DMS114 treated with DMSO at 0.1 percent for 48 hours (cell line): Measurements from ENCODE around the gene MAMDC4.

Experiments
- DNase-seq: peaks from one replicate; lab custom pipeline; 2025; ENCODE audit not compliant: unreplicated experiment; lab: John Stamatoyannopoulos, UW

MAMDC4 gene

GRCh38 chr9:136885950-136886578, 33.9 kb downstream of the MAMDC4 start, which contains the start of gene TRAF2:
TRAF2 (plus strand) TSS chr9:136886516; CDS start chr9:136898741, 12,225 bp downstream.
- peak; percentile 88 for DNase-seq

GRCh38 chr9:136886610-136887597, 34.8 kb downstream of the MAMDC4 start:
- DNase-seq, result no peak

DNA sequence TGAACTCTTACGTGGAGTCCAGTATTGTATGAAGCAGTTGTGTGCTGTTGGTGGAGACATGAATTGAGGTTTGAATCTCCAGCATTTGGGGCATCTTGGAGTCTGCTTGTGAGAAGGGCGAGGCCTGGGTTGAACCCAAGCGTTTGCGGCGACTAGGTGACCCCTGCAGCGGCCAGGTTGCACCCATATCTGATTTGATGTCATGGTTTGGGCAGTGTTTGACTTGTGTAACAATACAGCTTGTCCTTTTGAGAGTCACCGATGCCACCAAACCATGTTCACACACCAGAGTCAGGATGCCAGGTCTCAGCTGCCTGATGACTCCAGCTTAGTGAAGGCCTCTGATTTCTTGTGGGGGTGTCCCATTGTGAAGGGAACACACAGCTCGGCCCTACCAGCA, 36.3 kb downstream of the MAMDC4 start:
- DNase-seq, result no peak

DNA sequence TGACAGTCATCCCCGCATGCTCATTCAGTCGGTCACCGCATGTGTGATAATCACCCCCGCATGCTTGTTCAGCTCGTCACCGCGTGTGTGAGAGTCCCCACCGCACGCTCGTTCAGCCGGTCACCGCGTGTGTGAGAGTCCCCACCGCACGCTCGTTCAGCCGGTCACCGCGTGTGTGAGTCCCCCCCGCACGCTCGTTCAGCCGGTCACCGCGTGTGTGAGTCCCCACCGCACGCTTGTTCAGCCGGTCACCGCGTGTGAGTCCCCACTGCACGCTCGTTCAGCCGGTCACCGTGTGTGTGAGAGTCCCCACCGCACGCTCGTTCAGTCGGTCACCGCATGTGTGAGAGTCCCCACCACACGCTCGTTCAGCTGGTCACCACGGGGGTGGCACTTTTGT, 37.7 kb downstream of the MAMDC4 start:
- no peak for DNase-seq

DNA sequence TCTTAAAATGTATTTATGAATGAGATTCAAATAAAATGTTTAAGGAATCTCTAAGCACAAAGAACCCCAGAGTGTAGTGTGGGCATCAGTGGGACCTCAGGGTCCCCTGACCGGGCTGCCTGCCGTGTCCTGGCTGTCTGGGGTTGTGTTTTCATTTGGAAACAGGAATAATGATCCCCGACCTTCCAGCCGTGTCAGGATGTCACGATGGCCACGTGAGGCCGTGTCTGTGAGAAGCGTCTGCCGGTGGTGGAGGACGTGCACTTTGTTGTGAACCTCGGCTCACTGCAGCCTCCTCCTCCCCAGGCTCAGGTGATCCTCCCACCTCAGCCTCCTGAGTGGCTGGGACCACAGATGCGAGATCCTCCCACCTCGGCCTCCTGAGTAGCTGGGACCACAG, 38.5 kb downstream of the MAMDC4 start:
- no peak for DNase-seq

- no peak for DNase-seq
Observed at GRCh38 chr9:136896027-136896426, 43.9 kb downstream of the MAMDC4 start.

GRCh38 chr9:136898483-136899100, 46.4 kb downstream of the MAMDC4 start:
- DNase-seq, result no peak

DNA sequence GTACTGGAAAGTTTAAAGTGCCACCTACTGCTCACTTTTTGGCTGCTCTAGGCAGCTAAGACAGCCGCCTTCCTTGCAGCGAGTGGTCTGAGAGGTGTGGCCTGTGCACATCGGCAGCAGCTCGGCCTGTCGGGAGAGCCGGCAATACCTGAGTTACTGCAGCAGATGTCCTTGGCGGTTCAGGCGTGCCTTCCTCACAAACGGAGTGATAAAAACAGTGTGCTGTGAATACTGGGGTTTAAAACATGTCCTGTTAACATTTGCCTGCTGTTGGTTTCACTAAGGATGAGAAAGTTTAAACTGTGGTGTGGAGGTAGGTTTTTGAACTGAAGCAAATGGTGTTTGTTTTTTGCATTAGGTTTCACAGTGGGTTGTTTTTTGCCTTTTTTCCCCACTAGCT, 47.0 kb downstream of the MAMDC4 start:
- no peak for DNase-seq

- no peak for DNase-seq
Observed at GRCh38 chr9:136900556-136900955, 48.4 kb downstream of the MAMDC4 start.

- no peak for DNase-seq
Observed at GRCh38 chr9:136900988-136901515, 48.9 kb downstream of the MAMDC4 start.

DNA sequence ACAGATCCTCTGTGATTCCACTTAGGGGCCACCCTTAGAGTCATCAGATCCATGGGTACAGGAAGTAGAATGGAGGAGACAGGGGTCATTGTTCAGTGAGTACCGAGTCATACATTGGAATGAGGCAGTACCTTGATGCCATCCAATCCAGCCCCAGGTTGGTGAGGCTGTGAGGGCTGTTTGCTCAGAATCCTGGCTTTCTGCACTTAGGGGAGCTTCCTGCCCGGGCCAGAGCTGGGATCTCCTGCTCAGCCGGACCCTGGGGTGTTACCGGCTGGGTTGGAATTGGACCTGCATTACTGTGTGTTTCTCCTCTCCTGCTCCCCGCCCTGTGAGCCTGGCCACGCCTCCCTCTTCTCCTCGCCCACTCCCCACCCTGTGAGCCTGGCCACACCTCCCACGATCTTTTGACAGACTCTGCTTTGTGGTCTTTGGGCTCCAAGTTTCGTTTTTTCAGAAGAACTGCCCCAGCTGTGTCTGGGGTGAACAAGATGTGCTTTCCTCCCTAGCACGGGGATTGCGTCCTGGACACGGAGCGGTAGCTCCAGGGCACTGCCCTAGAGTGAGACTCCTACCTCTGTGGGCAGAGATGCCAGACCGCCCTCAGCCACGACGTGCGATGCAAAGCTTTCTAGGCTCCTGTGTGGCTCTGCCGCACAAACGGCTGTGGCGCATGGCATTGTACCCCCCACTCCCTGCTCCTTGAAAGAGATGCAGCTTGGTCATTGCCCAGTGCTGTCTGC, 49.5 kb downstream of the MAMDC4 start:
- no peak for DNase-seq

GRCh38 chr9:136902259-136902821, 50.2 kb downstream of the MAMDC4 start:
- no peak for DNase-seq

- no peak for DNase-seq
Observed at GRCh38 chr9:136903041-136903554, 51.0 kb downstream of the MAMDC4 start.

DNA sequence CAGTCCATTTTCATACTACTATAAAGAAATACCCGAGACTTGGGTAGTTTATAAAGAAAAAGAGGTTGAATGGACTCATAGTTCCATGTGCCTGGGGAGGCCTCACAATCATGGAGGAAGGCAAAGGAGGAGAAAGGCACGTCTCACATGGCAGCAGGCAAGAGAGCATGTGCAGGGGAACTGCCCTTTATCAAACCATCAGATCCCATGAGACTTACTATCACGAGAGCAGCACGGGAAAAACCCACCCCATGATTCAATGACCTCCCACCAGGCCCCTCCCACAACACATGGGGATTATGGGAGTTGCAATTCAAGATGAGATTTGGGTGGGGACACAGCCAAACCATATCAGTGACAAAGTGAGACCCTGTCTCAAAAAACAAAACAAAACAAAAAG, 54.1 kb downstream of the MAMDC4 start:
- DNase-seq, result no peak

DNA sequence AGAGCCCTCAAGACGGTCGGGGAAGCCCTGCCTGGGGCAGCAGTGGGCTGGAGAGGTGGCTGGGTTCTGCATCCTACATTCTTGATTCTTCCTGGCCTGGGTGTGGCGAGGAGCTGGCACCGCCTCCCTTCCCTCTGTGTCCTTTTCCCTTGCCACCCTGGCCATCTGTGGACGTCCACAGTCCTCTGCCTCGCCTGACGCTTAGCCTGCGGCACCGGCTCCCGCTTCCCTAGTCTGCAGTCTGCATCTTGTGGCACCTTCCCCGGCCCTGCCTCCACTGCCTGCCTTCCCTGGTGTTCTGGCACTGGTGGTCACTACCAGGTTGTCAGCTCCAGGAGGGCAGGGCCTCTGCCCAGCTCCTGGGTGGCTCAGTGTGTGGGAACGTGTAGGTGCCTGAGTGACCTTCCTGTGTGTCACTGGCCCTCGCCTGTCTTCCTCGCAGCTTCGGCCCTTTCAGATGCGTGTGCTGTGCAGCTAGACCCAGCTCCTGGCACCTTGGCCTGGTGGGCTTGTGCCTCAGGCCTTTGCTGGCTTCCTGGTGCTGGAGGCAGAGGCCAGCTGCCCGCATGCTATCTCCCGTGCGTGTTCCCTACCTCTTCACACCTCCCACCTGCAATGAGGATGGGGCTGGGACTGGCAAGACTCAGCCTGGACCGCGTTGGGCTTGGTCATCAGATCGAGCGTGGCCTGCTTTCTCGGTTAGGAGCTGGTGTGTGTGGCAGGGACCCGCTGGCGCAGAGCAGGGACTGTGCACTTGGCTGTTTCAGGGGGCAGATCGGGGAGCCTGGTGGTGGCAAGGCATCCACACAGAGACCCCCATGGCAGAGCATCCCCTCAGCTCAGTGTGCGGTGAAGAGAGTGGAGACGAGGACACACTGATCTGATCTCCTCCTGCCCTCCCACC, 55.1 kb downstream of the MAMDC4 start:
- DNase-seq, result no peak
